HCT116 (cell line): ENCODE results near the gene ARHGEF6. TPM values are rescaled to one million over a fixed set of nuclear protein-coding genes. Genes with fewer than 3 reads are reported as not detected.

Experiments
- ATAC-seq: fragments of 200-7000 bp; cut with Tn5 transposase; 2 replicates; pipeline ENCODE4 v1.9.1; 2020; ENCODE audit warnings: mild to moderate bottlenecking, moderate library complexity
- BruUV-seq: library from RNA; stranded (reverse); fragments of 400-500 nt; replicated peaks from 2 replicates; lab custom pipeline; 2021; lab: Mats Ljungman, UMichigan
- CTCF ChIA-PET: fragments of 300-600 bp; sonication (Branson Sonifier 250); formaldehyde crosslinking; loops from one replicate; lab custom pipeline; 2021; ENCODE audit warnings: antibody characterized with exemption; lab: Charles Lee
- POLR2A ChIA-PET: fragments of 300-600, 350-600 bp; sonication (Branson Sonifier 250); formaldehyde crosslinking; loops from one replicate; lab custom pipeline; 2021; ENCODE audit warnings: antibody characterized with exemption; lab: Charles Lee
- RAD21 ChIA-PET, 2 experiments: fragments of 300-600 bp; sonication (Branson Sonifier 250); formaldehyde crosslinking; loops; one replicate each; lab custom pipeline; 2023; ENCODE audit warnings: low total read pairs in 2 of 2; ENCODE audit not compliant: uncharacterized antibody in 2 of 2, unreplicated experiment in 2 of 2, low non-redundant PET in 1 of 2; lab: Charles Lee
- DNase-seq: peaks from one replicate; pipeline ENCODE4 v3.0.0-alpha.2; 2010; ENCODE audit warnings: low read depth, low spot score
- H2AFZ ChIP-seq: fragments of 200-600 bp; shearing (Covaris generic), sonication (generic); 2 replicates; pipeline ENCODE4 v1.6.1; 2017; ENCODE audit warnings: low read depth, mixed run types, mixed read lengths, antibody characterized with exemption, low read length; ENCODE audit not compliant: poor library complexity, severe bottlenecking
- H3K27ac ChIP-seq: 2 replicates; pipeline ENCODE4 v1.5.1; 2012; ENCODE audit warnings: low read depth, low read length
- H3K27me3 ChIP-seq: fragments of 200-600 bp; sonication (generic); 2 replicates; pipeline ENCODE4 v1.6.1; 2016; ENCODE audit warnings: mixed run types, low read length, mixed read lengths; ENCODE audit not compliant: insufficient read depth
- H3K36me3 ChIP-seq, 2 experiments: fragments of 200-500 bp in 1 of 2; fragments of 200-600 bp in 1 of 2; sonication (Bioruptor generic) in 1 of 2; sonication (generic) in 1 of 2; 2 replicates each; pipeline versions ENCODE4 v1.5.1 to v1.6.1; 2014 to 2016; ENCODE audit warnings: low read length in 2 of 2, inconsistent platforms in 1 of 2, mixed read lengths in 1 of 2, mixed run types in 1 of 2; ENCODE audit not compliant: insufficient read depth in 2 of 2, control insufficient read depth in 1 of 2
- H3K4me1 ChIP-seq, 2 experiments: fragments of 200-600 bp in 1 of 2; sonication (generic) in 1 of 2; 2 replicates each; pipeline versions ENCODE4 v1.5.1 to v1.6.1; 2012 to 2017; ENCODE audit warnings: low read length in 2 of 2, inconsistent platforms in 1 of 2, mild to moderate bottlenecking in 1 of 2, mixed read lengths in 1 of 2, mixed run types in 1 of 2, moderate library complexity in 1 of 2; ENCODE audit not compliant: insufficient read depth in 2 of 2, control insufficient read depth in 1 of 2
- H3K4me2 ChIP-seq: fragments of 200-600 bp; sonication (generic); 2 replicates; pipeline ENCODE4 v1.6.1; 2017; ENCODE audit warnings: mixed run types, low read length, mixed read lengths
- H3K4me3 ChIP-seq, 2 experiments: fragments of 200-600 bp in 1 of 2; sonication (generic) in 1 of 2; replicated peaks in 1 of 2; 2 replicates each; pipeline ENCODE4 v1.5.1; 2011 to 2016; ENCODE audit warnings: low read length in 2 of 2, control low read depth in 1 of 2, low read depth in 1 of 2, mild to moderate bottlenecking in 1 of 2, mixed read lengths in 1 of 2, mixed run types in 1 of 2
- H3K79me2 ChIP-seq: fragments of 200-600 bp; sonication (generic); 2 replicates; pipeline ENCODE4 v1.6.1; 2017; ENCODE audit warnings: mild to moderate bottlenecking, mixed run types, low read length, moderate library complexity, mixed read lengths; ENCODE audit not compliant: insufficient read depth
- H3K9ac ChIP-seq: fragments of 200-600 bp; sonication (generic); 2 replicates; pipeline ENCODE4 v1.6.1; 2016; ENCODE audit warnings: low read length, mixed read lengths
- H3K9me2 ChIP-seq: fragments of 200-600 bp; sonication (generic), shearing (Covaris generic); 2 replicates; pipeline ENCODE4 v1.6.1; 2017; ENCODE audit warnings: mixed run types, mild to moderate bottlenecking, moderate library complexity; ENCODE audit not compliant: insufficient read depth
- H3K9me3 ChIP-seq, 2 experiments: fragments of 200-500 bp in 1 of 2; fragments of 200-600 bp in 1 of 2; sonication (Bioruptor generic) in 1 of 2; sonication (generic) in 1 of 2; 2 replicates each; pipeline ENCODE4 v1.6.1; 2014 to 2017; ENCODE audit warnings: low read length in 2 of 2, mixed read lengths in 2 of 2, inconsistent platforms in 1 of 2, low read depth in 1 of 2, mild to moderate bottlenecking in 1 of 2, mixed run types in 1 of 2, moderate library complexity in 1 of 2; ENCODE audit not compliant: control insufficient read depth in 1 of 2, insufficient read depth in 1 of 2
- H4K20me1 ChIP-seq: fragments of 200-600 bp; sonication (generic), shearing (Covaris generic); 2 replicates; pipeline ENCODE4 v1.6.1; 2017; ENCODE audit warnings: mixed run types, mild to moderate bottlenecking, moderate library complexity; ENCODE audit not compliant: insufficient read depth
- CBX3 ChIP-seq: IDR thresholded peaks from 2 replicates; pipeline ENCODE4 v1.6.1; 2012; ENCODE audit warnings: low read depth
- EGR1 ChIP-seq: IDR thresholded peaks from 2 replicates; pipeline ENCODE4 v1.6.1; 2012; ENCODE audit warnings: low read depth
- ELF1 ChIP-seq: IDR thresholded peaks from 2 replicates; pipeline ENCODE4 v1.6.1; 2012; ENCODE audit warnings: low read depth, borderline replicate concordance
- EZH2 ChIP-seq: fragments of 200-600 bp; sonication (generic); IDR thresholded peaks from 2 replicates; pipeline ENCODE4 v1.6.1; 2017; ENCODE audit warnings: antibody characterized with exemption, mixed run types
- EZH2phosphoT487 ChIP-seq: fragments of 200-600 bp; IDR thresholded peaks from 2 replicates; pipeline ENCODE4 v1.6.1; 2018; ENCODE audit warnings: antibody characterized with exemption, borderline replicate concordance
- FOSL1 ChIP-seq: IDR thresholded peaks from 2 replicates; pipeline ENCODE4 v1.6.1; 2012; ENCODE audit warnings: low read depth
- JUND ChIP-seq: IDR thresholded peaks from 2 replicates; pipeline ENCODE4 v1.6.1; 2012
- POLR2AphosphoS5 ChIP-seq: IDR thresholded peaks from 2 replicates; pipeline ENCODE4 v1.6.1; 2011; ENCODE audit warnings: mild to moderate bottlenecking, low read depth, low read length, moderate library complexity
- RAD21 ChIP-seq: IDR thresholded peaks from 2 replicates; pipeline ENCODE4 v1.6.1; 2012; ENCODE audit warnings: low read depth, mild to moderate bottlenecking
- SIN3A ChIP-seq: IDR thresholded peaks from 2 replicates; pipeline ENCODE4 v1.6.1; 2012; ENCODE audit warnings: low read depth
- SP1 ChIP-seq: IDR thresholded peaks from 2 replicates; pipeline ENCODE4 v1.6.1; 2012; ENCODE audit warnings: low read depth
- SRF ChIP-seq: IDR thresholded peaks from 2 replicates; pipeline ENCODE4 v1.6.1; 2012; ENCODE audit warnings: low read depth
- TCF7L2 ChIP-seq: IDR thresholded peaks from 2 replicates; pipeline ENCODE4 v1.7.0; 2011; ENCODE audit warnings: borderline replicate concordance, inconsistent platforms; ENCODE audit not compliant: insufficient read depth, insufficient read length; ENCODE audit errors: extremely low read depth
- YY1 ChIP-seq: IDR thresholded peaks from 2 replicates; pipeline ENCODE4 v1.6.1; 2011; ENCODE audit warnings: low read length, low read depth, moderate library complexity, mild to moderate bottlenecking; ENCODE audit not compliant: insufficient replicate concordance; ENCODE audit errors: extremely low read depth
- ZFX ChIP-seq: fragments of 450-650 bp; IDR thresholded peaks from 2 replicates; pipeline ENCODE4 v1.6.1; 2017
- intact Hi-C: fragments of 100-400 bp; cut with micrococcal nuclease; formaldehyde crosslinking; loops from 2 replicates; pipeline ENCODE4 v1.10.0; 2022
- total RNA-seq: library from RNA; stranded (reverse); gene quantifications from one replicate; pipeline ENCODE4 v1.2.1, GENCODE V29; 2021; ENCODE audit not compliant: unreplicated experiment
- TF ChIP-seq, protein P1 (sequence below): IDR thresholded peaks from 2 replicates; pipeline ENCODE4 v1.6.1; 2012
- TF ChIP-seq, protein P2 (sequence below), 3 experiments: fragments of 200-600 bp in 1 of 3; sonication (generic) in 1 of 3; IDR thresholded peaks in 2 of 3; conservative IDR thresholded peaks in 1 of 3; 2 replicates each; pipeline ENCODE4 v1.5.1; 2012 to 2017; ENCODE audit warnings: low read depth in 2 of 3, low read length in 2 of 3, antibody characterized with exemption in 1 of 3, borderline replicate concordance in 1 of 3, control low read depth in 1 of 3, mild to moderate bottlenecking in 1 of 3, mixed read lengths in 1 of 3, mixed run types in 1 of 3, moderate library complexity in 1 of 3; ENCODE audit not compliant: insufficient read depth in 1 of 3
- TF ChIP-seq, protein P3 (sequence below): IDR thresholded peaks from 2 replicates; pipeline ENCODE4 v1.6.1; 2011; ENCODE audit warnings: mild to moderate bottlenecking, low read length, moderate library complexity; ENCODE audit not compliant: insufficient replicate concordance; ENCODE audit errors: extremely low read depth
- TF ChIP-seq, protein P4 (sequence below): IDR thresholded peaks from 2 replicates; pipeline ENCODE4 v1.6.1; 2012

Gene ARHGEF6
- total RNA-seq, 1 experiment from 2014 or later, result 1.9 TPM

DNA sequence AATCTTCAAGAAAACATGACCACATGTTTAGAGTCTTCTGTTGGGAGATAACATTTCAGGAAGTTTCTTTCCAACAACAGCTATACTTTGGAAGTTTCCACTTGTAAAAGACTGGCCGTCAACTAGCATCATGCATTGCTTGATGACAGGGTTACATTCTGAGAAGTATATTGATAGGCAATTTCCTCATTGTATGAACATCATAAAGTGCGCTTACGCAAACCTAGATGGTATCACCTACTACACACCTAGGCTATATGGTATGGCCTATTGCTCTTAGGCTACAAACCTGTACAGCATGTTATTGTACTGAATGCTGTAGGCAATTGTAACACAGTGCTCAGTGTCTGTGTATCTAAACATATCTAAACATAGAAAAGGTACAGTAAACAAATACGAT, 158.2 kb downstream of the ARHGEF6 start:
- Histone ChIP-seq H3K4me3 (no peak overlapping the region), H3K79me2 (no peaks in the 10 kb centered on the region), H3K4me1 (no peaks in the 10 kb centered on the region), H3K9me2 (no peaks in the 10 kb centered on the region), H4K20me1 (no peaks in the 10 kb centered on the region), H2AFZ (no peak overlapping the region), H3K4me2 (no peak overlapping the region), H3K9me3 (no peaks in the 10 kb centered on the region), H3K27me3 (no peaks in the 10 kb centered on the region), H3K36me3 (no peaks in the 10 kb centered on the region), H3K27ac (no peak overlapping the region), H3K9ac (no peak overlapping the region)
- ChIA-PET CTCF (no interaction called here), POLR2A (no interaction called here), RAD21 (no interaction called here)
- TF ChIP-seq CBX3, result no peak
- no peak for TF ChIP-seq SRF
- no peak for TF ChIP-seq EGR1
- no peak for TF ChIP-seq TCF7L2
- no peak for TF ChIP-seq SP1
- TF ChIP-seq, protein P1, sequence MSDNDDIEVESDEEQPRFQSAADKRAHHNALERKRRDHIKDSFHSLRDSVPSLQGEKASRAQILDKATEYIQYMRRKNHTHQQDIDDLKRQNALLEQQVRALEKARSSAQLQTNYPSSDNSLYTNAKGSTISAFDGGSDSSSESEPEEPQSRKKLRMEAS, result no peak
- TF ChIP-seq, protein P2, sequence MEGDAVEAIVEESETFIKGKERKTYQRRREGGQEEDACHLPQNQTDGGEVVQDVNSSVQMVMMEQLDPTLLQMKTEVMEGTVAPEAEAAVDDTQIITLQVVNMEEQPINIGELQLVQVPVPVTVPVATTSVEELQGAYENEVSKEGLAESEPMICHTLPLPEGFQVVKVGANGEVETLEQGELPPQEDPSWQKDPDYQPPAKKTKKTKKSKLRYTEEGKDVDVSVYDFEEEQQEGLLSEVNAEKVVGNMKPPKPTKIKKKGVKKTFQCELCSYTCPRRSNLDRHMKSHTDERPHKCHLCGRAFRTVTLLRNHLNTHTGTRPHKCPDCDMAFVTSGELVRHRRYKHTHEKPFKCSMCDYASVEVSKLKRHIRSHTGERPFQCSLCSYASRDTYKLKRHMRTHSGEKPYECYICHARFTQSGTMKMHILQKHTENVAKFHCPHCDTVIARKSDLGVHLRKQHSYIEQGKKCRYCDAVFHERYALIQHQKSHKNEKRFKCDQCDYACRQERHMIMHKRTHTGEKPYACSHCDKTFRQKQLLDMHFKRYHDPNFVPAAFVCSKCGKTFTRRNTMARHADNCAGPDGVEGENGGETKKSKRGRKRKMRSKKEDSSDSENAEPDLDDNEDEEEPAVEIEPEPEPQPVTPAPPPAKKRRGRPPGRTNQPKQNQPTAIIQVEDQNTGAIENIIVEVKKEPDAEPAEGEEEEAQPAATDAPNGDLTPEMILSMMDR (IDR thresholded peaks at IDR 0.05 in 2 of 3, conservative IDR thresholded peaks at IDR 0.05 in 1 of 3; ENCODE audit: borderline replicate concordance in 1 of 3, insufficient read depth in 1 of 3, low read depth in 2 of 3, low read length in 2 of 3), result no peak
- TF ChIP-seq JUND, result no peak
- no peak for TF ChIP-seq SIN3A
- TF ChIP-seq, protein P3, sequence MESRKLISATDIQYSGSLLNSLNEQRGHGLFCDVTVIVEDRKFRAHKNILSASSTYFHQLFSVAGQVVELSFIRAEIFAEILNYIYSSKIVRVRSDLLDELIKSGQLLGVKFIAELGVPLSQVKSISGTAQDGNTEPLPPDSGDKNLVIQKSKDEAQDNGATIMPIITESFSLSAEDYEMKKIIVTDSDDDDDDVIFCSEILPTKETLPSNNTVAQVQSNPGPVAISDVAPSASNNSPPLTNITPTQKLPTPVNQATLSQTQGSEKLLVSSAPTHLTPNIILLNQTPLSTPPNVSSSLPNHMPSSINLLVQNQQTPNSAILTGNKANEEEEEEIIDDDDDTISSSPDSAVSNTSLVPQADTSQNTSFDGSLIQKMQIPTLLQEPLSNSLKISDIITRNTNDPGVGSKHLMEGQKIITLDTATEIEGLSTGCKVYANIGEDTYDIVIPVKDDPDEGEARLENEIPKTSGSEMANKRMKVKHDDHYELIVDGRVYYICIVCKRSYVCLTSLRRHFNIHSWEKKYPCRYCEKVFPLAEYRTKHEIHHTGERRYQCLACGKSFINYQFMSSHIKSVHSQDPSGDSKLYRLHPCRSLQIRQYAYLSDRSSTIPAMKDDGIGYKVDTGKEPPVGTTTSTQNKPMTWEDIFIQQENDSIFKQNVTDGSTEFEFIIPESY, result no peak
- no peak for TF ChIP-seq EZH2phosphoT487
- no peak for TF ChIP-seq RAD21
- no peak for TF ChIP-seq FOSL1
- TF ChIP-seq EZH2, result no peak
- TF ChIP-seq POLR2AphosphoS5, result no peak
- TF ChIP-seq YY1, result no peak
- TF ChIP-seq, protein P4, sequence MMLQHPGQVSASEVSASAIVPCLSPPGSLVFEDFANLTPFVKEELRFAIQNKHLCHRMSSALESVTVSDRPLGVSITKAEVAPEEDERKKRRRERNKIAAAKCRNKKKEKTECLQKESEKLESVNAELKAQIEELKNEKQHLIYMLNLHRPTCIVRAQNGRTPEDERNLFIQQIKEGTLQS, result no peak
- TF ChIP-seq ZFX, result no peak
- no peak for TF ChIP-seq ELF1
- intact Hi-C loops, result no loop called here
- BruUV-seq, result no TSS peak
- ATAC-seq, result no peak
- no peak for DNase-seq
